HL-60 (cell line): ENCODE measurements around the gene DGCR8.
A peak's percentile ranks its signal among the peaks of the same experiment; 100 is the strongest.

Experiments used
- DNase-seq, 2 experiments: peaks; one replicate each; pipeline ENCODE4 v3.0.0-alpha.2; 2010 to 2020; ENCODE audit warnings: low read depth in 1 of 2, low spot score in 1 of 2
- H3K27ac ChIP-seq: fragments of 250-450 bp; sonication (Bioruptor Pico); replicated peaks from 2 replicates; pipeline ENCODE4 v1.5.1; 2020; ENCODE audit warnings: mild to moderate bottlenecking, moderate library complexity
- H3K27me3 ChIP-seq: fragments of 250-450 bp; sonication (Bioruptor Pico); 2 replicates; pipeline ENCODE4 v1.5.1; 2021; ENCODE audit warnings: mild to moderate bottlenecking, moderate library complexity; ENCODE audit not compliant: insufficient read depth, poor library complexity, severe bottlenecking
- H3K4me3 ChIP-seq: replicated peaks from 2 replicates; pipeline ENCODE4 v1.5.1; 2011; ENCODE audit warnings: mild to moderate bottlenecking, control low read depth, low read length; ENCODE audit not compliant: insufficient read depth
- CTCF ChIP-seq: IDR thresholded peaks from one replicate; pipeline ENCODE4 v1.5.1; 2011; ENCODE audit warnings: low read length, control low read depth, inconsistent platforms; ENCODE audit not compliant: insufficient read depth
- GABPA ChIP-seq: IDR thresholded peaks from 2 replicates; pipeline ENCODE4 v1.6.1; 2012; ENCODE audit warnings: low read depth
- POLR2AphosphoS5 ChIP-seq: IDR thresholded peaks from 2 replicates; pipeline ENCODE4 v1.6.1; 2012; ENCODE audit warnings: low read depth
- REST ChIP-seq: IDR thresholded peaks from 2 replicates; pipeline ENCODE4 v1.6.1; 2012; ENCODE audit warnings: low read depth; ENCODE audit not compliant: insufficient replicate concordance
- SPI1 ChIP-seq: IDR thresholded peaks from 2 replicates; pipeline ENCODE4 v1.6.1; 2012; ENCODE audit warnings: low read depth, mild to moderate bottlenecking, borderline replicate concordance

Gene DGCR8

GRCh38 chr22:20156042-20156389 lies 76.0 kb downstream of the DGCR8 start:
- TF ChIP-seq POLR2AphosphoS5 (no peak), CTCF (no peak), GABPA (no peak), REST (no peak), SPI1 (no peak)
- Histone ChIP-seq H3K27ac (no peak overlapping the region), H3K4me3 (no peak overlapping the region), H3K27me3 (peaks cover 7% of the 10 kb centered on the region)
- DNase-seq = no peak

GRCh38 chr22:20156611-20157429 lies 76.8 kb downstream of the DGCR8 start:
- Histone ChIP-seq H3K27me3 (peaks cover 7% of the 10 kb centered on the region), H3K27ac (no peak overlapping the region), H3K4me3 (no peak overlapping the region)
- TF ChIP-seq CTCF (peak; percentile 97), REST (no peak), GABPA (no peak), SPI1 (no peak), POLR2AphosphoS5 (no peak)
- peak; percentile 38 to 65 for DNase-seq

- Histone ChIP-seq H3K4me3 (no peak overlapping the region), H3K27me3 (peaks cover 7% of the 10 kb centered on the region), H3K27ac (0 out of 2 replicates have a peak overlapping the region, but pooled peaks have one; percentile 24)
- DNase-seq = no peak
- TF ChIP-seq SPI1 (no peak), CTCF (no peak), GABPA (no peak), POLR2AphosphoS5 (no peak), REST (no peak)
Observed at GRCh38 chr22:20157430-20158183, 77.6 kb downstream of the DGCR8 start.
